ENCODE data around the gene HELZ.

DNA sequence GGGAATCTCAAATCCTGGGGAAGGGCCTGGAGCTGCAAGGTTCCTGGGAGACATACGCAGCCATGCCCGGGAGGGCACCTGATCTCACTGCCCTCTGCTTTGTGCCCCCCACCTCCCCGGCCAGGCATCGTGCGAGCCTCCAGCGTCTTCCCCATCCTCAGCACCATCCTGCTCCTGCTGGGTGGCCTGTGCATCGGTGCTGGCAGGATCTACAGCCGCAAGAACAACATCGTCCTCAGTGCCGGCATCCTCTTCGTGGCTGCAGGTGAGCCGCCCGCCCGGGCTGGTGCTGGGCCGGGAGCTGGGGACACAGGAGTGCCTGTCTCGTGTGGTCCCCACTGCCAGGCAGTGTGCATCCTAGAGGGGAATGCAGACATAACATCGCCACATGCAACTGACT lies 220.3 kb downstream of the HELZ start:
- no peak for TF ChIP-seq ASH2L (IDR thresholded peaks at IDR 0.05; ENCODE audit: low read length)
- no peak for TF ChIP-seq RXRA (IDR thresholded peaks at IDR 0.05; ENCODE audit: insufficient read depth, low read depth, low read length)
- no peak for TF ChIP-seq JUN (IDR thresholded peaks at IDR 0.05; ENCODE audit: low read depth, low read length)
- no peak for TF ChIP-seq EZH2 (IDR thresholded peaks at IDR 0.05; ENCODE audit: low read depth, low read length, severe bottlenecking)
- TF ChIP-seq, protein P1, sequence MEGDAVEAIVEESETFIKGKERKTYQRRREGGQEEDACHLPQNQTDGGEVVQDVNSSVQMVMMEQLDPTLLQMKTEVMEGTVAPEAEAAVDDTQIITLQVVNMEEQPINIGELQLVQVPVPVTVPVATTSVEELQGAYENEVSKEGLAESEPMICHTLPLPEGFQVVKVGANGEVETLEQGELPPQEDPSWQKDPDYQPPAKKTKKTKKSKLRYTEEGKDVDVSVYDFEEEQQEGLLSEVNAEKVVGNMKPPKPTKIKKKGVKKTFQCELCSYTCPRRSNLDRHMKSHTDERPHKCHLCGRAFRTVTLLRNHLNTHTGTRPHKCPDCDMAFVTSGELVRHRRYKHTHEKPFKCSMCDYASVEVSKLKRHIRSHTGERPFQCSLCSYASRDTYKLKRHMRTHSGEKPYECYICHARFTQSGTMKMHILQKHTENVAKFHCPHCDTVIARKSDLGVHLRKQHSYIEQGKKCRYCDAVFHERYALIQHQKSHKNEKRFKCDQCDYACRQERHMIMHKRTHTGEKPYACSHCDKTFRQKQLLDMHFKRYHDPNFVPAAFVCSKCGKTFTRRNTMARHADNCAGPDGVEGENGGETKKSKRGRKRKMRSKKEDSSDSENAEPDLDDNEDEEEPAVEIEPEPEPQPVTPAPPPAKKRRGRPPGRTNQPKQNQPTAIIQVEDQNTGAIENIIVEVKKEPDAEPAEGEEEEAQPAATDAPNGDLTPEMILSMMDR (IDR thresholded peaks at IDR 0.05; ENCODE audit: control extremely low read depth in 1 of 3, insufficient read depth in 1 of 3, low read depth in 1 of 3, low read length in 3 of 3), result no peak
- TF ChIP-seq CREB1 (IDR thresholded peaks at IDR 0.05), result no peak
